IPS DF 6.9 (cell line): ENCODE measurements around the gene PIK3R6.

Source experiments
- DNase-seq: peaks from one replicate; pipeline ENCODE4 v3.0.0-alpha.2; 2013; ENCODE audit warnings: low read depth, low spot score
- H3K27ac ChIP-seq: one replicate; pipeline ENCODE4 v1.5.1; 2013; ENCODE audit warnings: low read length, control low read depth
- H3K27me3 ChIP-seq: 2 replicates; pipeline ENCODE4 v1.6.1; 2013; ENCODE audit warnings: mild to moderate bottlenecking, low read length; ENCODE audit not compliant: control insufficient read depth, insufficient read depth
- H3K36me3 ChIP-seq: 2 replicates; pipeline ENCODE4 v1.6.1; 2013; ENCODE audit warnings: low read length; ENCODE audit not compliant: control insufficient read depth, insufficient read depth
- H3K4me1 ChIP-seq: 2 replicates; pipeline ENCODE4 v1.6.1; 2013; ENCODE audit warnings: low read length; ENCODE audit not compliant: control insufficient read depth, insufficient read depth
- H3K4me3 ChIP-seq: 2 replicates; pipeline ENCODE4 v1.5.1; 2013; ENCODE audit warnings: mild to moderate bottlenecking, low read length
- H3K9me3 ChIP-seq: 2 replicates; pipeline ENCODE4 v1.6.1; 2013; ENCODE audit warnings: low read length, inconsistent platforms; ENCODE audit not compliant: control insufficient read depth, insufficient read depth
- WGBS: extraction: QIAGEN DNeasy Blood & Tissue Kit; methylation state at CpG from one replicate; pipeline ENCODE4 v1.1.7; 2013; ENCODE audit warnings: mixed read lengths, missing lambda C conversion rate; ENCODE audit not compliant: insufficient read length, insufficient coverage; 5-methylcytosine and 5-hydroxymethylcytosine counted together

The PIK3R6 gene

GRCh38 chr17:8776248-8776647, 91.2 kb downstream of the PIK3R6 start:
- Histone ChIP-seq H3K27ac (no peak overlapping the region), H3K4me1 (no peaks in the 10 kb centered on the region), H3K36me3 (no peaks in the 10 kb centered on the region), H3K27me3 (no peaks in the 10 kb centered on the region), H3K9me3 (no peaks in the 10 kb centered on the region), H3K4me3 (no peak overlapping the region)
- DNase-seq = no peak

- DNase-seq = no peak
- H3K27ac ChIP-seq = no peak overlapping the region
- no CpG with 5 or more reads among the region's 2 CpGs for WGBS
- no peak overlapping the region for H3K4me3 ChIP-seq
- H3K36me3 ChIP-seq = no peaks in the 10 kb centered on the region
- no peaks in the 10 kb centered on the region for H3K27me3 ChIP-seq
- no peaks in the 10 kb centered on the region for H3K9me3 ChIP-seq
- no peaks in the 10 kb centered on the region for H3K4me1 ChIP-seq
These were observed 100.7 kb downstream of the PIK3R6 start for GRCh38 chr17:8766731-8767130.

- DNase-seq = no peak
- WGBS = no CpG with 5 or more reads among the region's 8 CpGs
- H3K4me1 ChIP-seq = no peaks in the 10 kb centered on the region
- H3K27me3 ChIP-seq = no peaks in the 10 kb centered on the region
- H3K36me3 ChIP-seq = no peaks in the 10 kb centered on the region
- H3K9me3 ChIP-seq = no peaks in the 10 kb centered on the region
- H3K4me3 ChIP-seq = no peak overlapping the region
- H3K27ac ChIP-seq = no peak overlapping the region
These were observed 105.5 kb downstream of the PIK3R6 start for GRCh38 chr17:8762012-8762411.

GRCh38 chr17:8758137-8758596, 109.3 kb downstream of the PIK3R6 start, which contains the start of gene SPDYE4:
Gene SPDYE4 (minus strand): TSS chr17:8758546. CDS start chr17:8758382, 164 bp downstream.
- H3K4me1 ChIP-seq = no peaks in the 10 kb centered on the region
- no peaks in the 10 kb centered on the region for H3K27me3 ChIP-seq
- no peaks in the 10 kb centered on the region for H3K9me3 ChIP-seq
- no peak for DNase-seq
- no peak within 1 kb of the TSS for H3K4me3 ChIP-seq
- no CpG with 5 or more reads among the region's 15 CpGs for WGBS
- H3K27ac ChIP-seq = no peak within 1 kb of the TSS
- H3K36me3 ChIP-seq = no peaks in the 10 kb centered on the region

GRCh38 chr17:8757189-8757588, 110.3 kb downstream of the PIK3R6 start:
- DNase-seq = no peak
- Histone ChIP-seq H3K9me3 (no peaks in the 10 kb centered on the region), H3K27ac (no peak overlapping the region), H3K27me3 (no peaks in the 10 kb centered on the region), H3K36me3 (no peaks in the 10 kb centered on the region), H3K4me1 (no peaks in the 10 kb centered on the region), H3K4me3 (no peak overlapping the region)
- no CpG with 5 or more reads among the region's 13 CpGs for WGBS

GRCh38 chr17:8755590-8756255, 111.8 kb downstream of the PIK3R6 start:
- Histone ChIP-seq H3K36me3 (no peaks in the 10 kb centered on the region), H3K4me3 (no peak overlapping the region), H3K9me3 (no peaks in the 10 kb centered on the region), H3K4me1 (no peaks in the 10 kb centered on the region), H3K27me3 (no peaks in the 10 kb centered on the region), H3K27ac (no peak overlapping the region)
- DNase-seq = no peak
- no CpG with 5 or more reads among the region's 12 CpGs for WGBS

- H3K4me3 ChIP-seq = no peak overlapping the region
- no peaks in the 10 kb centered on the region for H3K27me3 ChIP-seq
- WGBS = no CpG with 5 or more reads among the region's 8 CpGs
- no peak overlapping the region for H3K27ac ChIP-seq
- no peaks in the 10 kb centered on the region for H3K4me1 ChIP-seq
- no peaks in the 10 kb centered on the region for H3K36me3 ChIP-seq
- no peaks in the 10 kb centered on the region for H3K9me3 ChIP-seq
- no peak for DNase-seq
These were observed 112.6 kb downstream of the PIK3R6 start for GRCh38 chr17:8754890-8755289.

- no CpG with 5 or more reads among the region's 1 CpG for WGBS
- H3K9me3 ChIP-seq = no peaks in the 10 kb centered on the region
- no peaks in the 10 kb centered on the region for H3K27me3 ChIP-seq
- H3K4me3 ChIP-seq = no peak overlapping the region
- H3K27ac ChIP-seq = no peak overlapping the region
- H3K4me1 ChIP-seq = no peaks in the 10 kb centered on the region
- no peaks in the 10 kb centered on the region for H3K36me3 ChIP-seq
- DNase-seq = no peak
These were observed 113.5 kb downstream of the PIK3R6 start for GRCh38 chr17:8753976-8754440.

GRCh38 chr17:8753136-8753975, 114.1 kb downstream of the PIK3R6 start:
- no CpG with 5 or more reads among the region's 12 CpGs for WGBS
- Histone ChIP-seq H3K4me3 (no peak overlapping the region), H3K4me1 (no peaks in the 10 kb centered on the region), H3K36me3 (no peaks in the 10 kb centered on the region), H3K27ac (no peak overlapping the region), H3K27me3 (no peaks in the 10 kb centered on the region), H3K9me3 (no peaks in the 10 kb centered on the region)
- DNase-seq = no peak
